GM21723 (cell line): ENCODE results near the gene CTDNEP1.
A peak's percentile ranks its signal among the peaks of the same experiment; 100 is the strongest.

Experiments used
- ATAC-seq: cut with Tn5 transposase; IDR thresholded peaks from one replicate; pipeline ENCODE4 v1.9.1; 2021; ENCODE audit warnings: mild to moderate bottlenecking, moderate library complexity; ENCODE audit not compliant: unreplicated experiment

CTDNEP1 gene

GRCh38 chr17:7232114-7232513, 19.4 kb downstream of the CTDNEP1 start:
- no peak for ATAC-seq

- no peak for ATAC-seq
Observed at GRCh38 chr17:7229504-7229903, 22.0 kb downstream of the CTDNEP1 start.

GRCh38 chr17:7228920-7229319, 22.6 kb downstream of the CTDNEP1 start:
- no peak for ATAC-seq

- no peak for ATAC-seq
Observed at GRCh38 chr17:7226721-7227710, 24.5 kb downstream of the CTDNEP1 start.

GRCh38 chr17:7225711-7226331, 25.7 kb downstream of the CTDNEP1 start:
- no peak for ATAC-seq

GRCh38 chr17:7224661-7225111, 26.8 kb downstream of the CTDNEP1 start:
- no peak for ATAC-seq

GRCh38 chr17:7224110-7224509, 27.4 kb downstream of the CTDNEP1 start:
- ATAC-seq = no peak

- no peak for ATAC-seq
Observed at GRCh38 chr17:7223375-7223774, 28.2 kb downstream of the CTDNEP1 start.

GRCh38 chr17:7222972-7223292, 28.6 kb downstream of the CTDNEP1 start:
- ATAC-seq = no peak

- no peak for ATAC-seq
Observed at GRCh38 chr17:7222093-7222971, 29.2 kb downstream of the CTDNEP1 start.

- no peak for ATAC-seq
Observed at GRCh38 chr17:7221278-7222092, 30.0 kb downstream of the CTDNEP1 start.

GRCh38 chr17:7220593-7221277, 30.8 kb downstream of the CTDNEP1 start:
- no peak for ATAC-seq

GRCh38 chr17:7219812-7220592, 31.5 kb downstream of the CTDNEP1 start, which contains the start of the genes ACADVL and DLG4:
Gene ACADVL, plus strand, starts transcription at chr17:7219938. Its CDS starts 47 bp downstream, at chr17:7219985.
Gene DLG4, minus strand, starts transcription at chr17:7219836.
- peak; percentile 50 for ATAC-seq

GRCh38 chr17:7219229-7219811, 32.2 kb downstream of the CTDNEP1 start:
- ATAC-seq = no peak

- ATAC-seq = no peak
Observed at GRCh38 chr17:7218758-7219157, 32.8 kb downstream of the CTDNEP1 start.

GRCh38 chr17:7218166-7218565, 33.4 kb downstream of the CTDNEP1 start:
- ATAC-seq = no peak

- no peak for ATAC-seq
Observed at GRCh38 chr17:7217113-7217987, 34.2 kb downstream of the CTDNEP1 start.
